Mucosa of descending colon (tissue), 3 donors: ENCODE measurements around the gene SOX15. TPM values are rescaled to one million over a fixed set of nuclear protein-coding genes. Genes with fewer than 3 reads are reported as not detected.

Experiments used
- ATAC-seq: fragments of 200-7000 bp; cut with Tn5 transposase; one replicate; pipeline ENCODE4 v1.9.1; 2020; ENCODE audit warnings: mild to moderate bottlenecking, moderate library complexity
- DNase-seq, 3 donors: peaks; one replicate each; pipeline ENCODE4 v3.0.0-alpha.2; 2020
- H3K36me3 ChIP-seq: fragments of 200-600 bp; one replicate; pipeline ENCODE4 v1.8.0; 2021; ENCODE audit warnings: low read depth, mild to moderate bottlenecking
- H3K4me1 ChIP-seq: fragments of 200-600 bp; one replicate; pipeline ENCODE4 v1.8.0; 2021; ENCODE audit warnings: low read depth, mild to moderate bottlenecking
- H3K4me3 ChIP-seq: fragments of 200-600 bp; one replicate; pipeline ENCODE4 v1.8.0; 2021; ENCODE audit warnings: mild to moderate bottlenecking
- H3K9me3 ChIP-seq: fragments of 200-600 bp; one replicate; pipeline ENCODE4 v1.8.0; 2021; ENCODE audit warnings: mild to moderate bottlenecking
- intact Hi-C, 2 donors: fragments of 100-400 bp; cut with DNase I in 1 of 2; cut with micrococcal nuclease in 1 of 2; formaldehyde crosslinking; loops; one replicate each; pipeline versions ENCODE4 v1.11.0 to v1.11.1; 2022; cut with DNase I, micrococcal nuclease
- long read RNA-seq, 2 donors: library from polyadenylated mRNA; unstranded; transcript quantifications; one replicate each; pipeline ENCODE4 v2.0.0, GENCODE V29; 2019 to 2021
- total RNA-seq, 3 donors: library from RNA; stranded (reverse); fragmentation: NEBNext Ultra II Directional in 2 of 3; extraction: Animal tissue kit (Norgen Biotek cat#: 25700) in 2 of 3; gene quantifications; one replicate each; pipeline versions ENCODE4 v1.2.1 to v1.2.4, GENCODE V29; 2021 to 2023
- TF ChIP-seq, protein P1 (sequence below): fragments of 200-600 bp; IDR thresholded peaks from one replicate; pipeline ENCODE4 v1.8.0; 2022; ENCODE audit warnings: antibody characterized with exemption, mild to moderate bottlenecking
- donor health status: DM: no; HTN: no; CAD: no; lungs with moderate emphysema.
- donor health status: DM: no; HTN: no; CAD: no.
- donor health status: DM: no; HTN: yes; CAD: no.

The SOX15 gene
- 1 to 10 TPM in 1 of 3 donors, under 1 TPM in 2; 0.38 to 4.4 (median 0.41) TPM for total RNA-seq
- long read RNA-seq, donor 1, transcript SOX15-201 (2 exons, 1,396 nt): major isoform, 11 of 13 reads
- long read RNA-seq, donor 1, partial matches to known transcripts: 0 of 13 reads
- long read RNA-seq, donor 1, other reads (novel, unspliced or antisense): 0 of 13 reads
- long read RNA-seq, donor 2: 0 reads

DNA sequence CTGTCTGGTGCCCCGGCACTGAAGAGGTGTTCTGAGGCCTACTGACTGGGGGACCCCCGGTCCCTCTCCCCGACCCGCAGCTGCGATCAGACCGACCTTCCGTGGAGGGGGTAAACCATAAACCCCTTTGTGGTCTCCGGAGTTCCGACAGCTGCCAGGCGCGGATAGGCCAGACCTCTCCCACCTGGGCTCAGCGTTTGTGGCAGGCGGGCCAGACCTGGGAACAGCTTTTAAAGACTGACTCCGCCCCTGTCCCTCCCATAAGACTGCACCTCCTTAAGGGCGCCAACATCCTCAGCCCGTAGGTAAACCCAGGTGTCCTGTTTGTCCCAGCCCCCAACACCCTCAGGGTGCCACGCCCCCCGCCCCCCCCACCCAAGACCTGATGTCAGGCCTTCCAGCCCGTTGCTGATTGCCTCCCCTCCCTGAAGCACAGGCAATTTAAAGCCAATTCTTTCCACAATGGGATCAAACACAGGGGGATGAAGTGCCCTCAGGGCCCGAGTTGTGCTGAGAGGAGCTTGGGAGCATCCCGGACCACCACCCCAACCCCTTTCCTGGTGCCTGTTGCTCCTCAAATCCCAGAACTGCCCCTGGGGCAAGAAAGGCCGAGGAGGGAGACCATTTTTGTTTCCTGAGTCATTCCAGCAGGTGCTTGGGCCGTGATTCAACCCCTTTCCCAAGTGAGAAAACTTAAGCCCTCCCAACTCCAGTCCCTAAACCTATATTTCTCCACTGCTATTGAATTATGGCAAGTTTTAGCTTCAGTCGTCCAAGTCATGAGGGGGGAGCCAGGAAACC, at the start of gene SOX15:
Gene SOX15 (minus strand): TSS at position 204 of the 801 bp plus-strand sequence. CDS start 418 bp downstream, outside the sequence.
- peaks cover 6% of the 10 kb centered on the region for H3K4me1 ChIP-seq
- peak within 1 kb of the TSS; percentile 6 for H3K4me3 ChIP-seq
- ATAC-seq (peak; percentile 5), DNase-seq (no peak)
- intact Hi-C loops: no loop called here
- no peaks in the 10 kb centered on the region for H3K9me3 ChIP-seq
- TF ChIP-seq, protein P1, sequence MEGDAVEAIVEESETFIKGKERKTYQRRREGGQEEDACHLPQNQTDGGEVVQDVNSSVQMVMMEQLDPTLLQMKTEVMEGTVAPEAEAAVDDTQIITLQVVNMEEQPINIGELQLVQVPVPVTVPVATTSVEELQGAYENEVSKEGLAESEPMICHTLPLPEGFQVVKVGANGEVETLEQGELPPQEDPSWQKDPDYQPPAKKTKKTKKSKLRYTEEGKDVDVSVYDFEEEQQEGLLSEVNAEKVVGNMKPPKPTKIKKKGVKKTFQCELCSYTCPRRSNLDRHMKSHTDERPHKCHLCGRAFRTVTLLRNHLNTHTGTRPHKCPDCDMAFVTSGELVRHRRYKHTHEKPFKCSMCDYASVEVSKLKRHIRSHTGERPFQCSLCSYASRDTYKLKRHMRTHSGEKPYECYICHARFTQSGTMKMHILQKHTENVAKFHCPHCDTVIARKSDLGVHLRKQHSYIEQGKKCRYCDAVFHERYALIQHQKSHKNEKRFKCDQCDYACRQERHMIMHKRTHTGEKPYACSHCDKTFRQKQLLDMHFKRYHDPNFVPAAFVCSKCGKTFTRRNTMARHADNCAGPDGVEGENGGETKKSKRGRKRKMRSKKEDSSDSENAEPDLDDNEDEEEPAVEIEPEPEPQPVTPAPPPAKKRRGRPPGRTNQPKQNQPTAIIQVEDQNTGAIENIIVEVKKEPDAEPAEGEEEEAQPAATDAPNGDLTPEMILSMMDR: no peak
- H3K36me3 ChIP-seq: peaks cover 15% of the 10 kb centered on the region

DNA sequence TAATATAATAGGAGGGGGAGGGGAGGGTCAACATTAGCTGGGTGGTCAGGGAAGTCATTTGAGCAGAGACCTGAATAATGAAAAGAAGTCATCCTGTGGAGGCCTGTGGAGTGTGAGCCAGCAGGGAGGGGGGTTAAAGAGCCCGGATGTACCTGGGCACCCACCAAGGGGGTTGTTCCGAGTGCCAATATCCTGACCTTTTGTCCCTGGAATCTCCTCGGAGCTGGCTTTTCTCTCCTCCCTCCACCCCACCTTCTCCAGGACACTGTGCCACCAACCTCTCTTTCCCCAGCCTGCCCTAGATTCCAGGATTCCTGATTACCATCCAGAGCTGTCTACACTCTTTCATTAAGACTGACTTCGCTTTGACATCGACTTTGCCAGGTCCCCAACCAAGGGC, 46.3 kb upstream of the SOX15 start:
- no peak for ATAC-seq
- intact Hi-C loops: loop anchor here in 1 of 2 donors (10.0 kb wide), 1 partner anchor 49 kb away; the partner anchor contains the start of genes TP53 and WRAP53
- Histone ChIP-seq H3K4me1 (no peaks in the 10 kb centered on the region), H3K9me3 (no peaks in the 10 kb centered on the region), H3K4me3 (no peak overlapping the region), H3K36me3 (no peaks in the 10 kb centered on the region)
- DNase-seq: no peak
- TF ChIP-seq, protein P1: no peak

DNA sequence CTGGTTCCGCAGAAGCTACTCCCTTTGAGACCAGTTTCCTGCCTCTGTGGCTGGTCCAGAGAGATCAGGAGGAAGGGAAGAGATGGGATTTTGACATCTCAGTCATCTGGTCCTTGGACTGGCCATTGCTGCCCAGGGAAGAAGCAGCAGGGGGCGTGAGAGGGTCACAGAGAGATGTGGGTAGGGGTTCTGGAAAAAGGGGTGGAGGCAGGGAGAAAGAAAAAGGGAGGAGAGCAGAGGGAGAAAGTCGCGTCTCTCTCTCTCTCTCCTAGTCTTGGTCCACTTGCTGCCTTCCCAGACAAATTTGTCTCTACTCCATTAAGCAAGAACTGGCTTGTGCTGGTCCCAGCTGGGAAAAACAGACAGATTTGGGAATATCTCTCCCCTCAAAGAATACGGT, 44.5 kb upstream of the SOX15 start:
- ATAC-seq (no peak), DNase-seq (peak in 2 of 3 donors; percentile 51 to 61)
- no peaks in the 10 kb centered on the region for H3K9me3 ChIP-seq
- H3K4me1 ChIP-seq: peaks cover 3% of the 10 kb centered on the region
- intact Hi-C loops: loop anchor here in 1 of 2 donors (10.0 kb wide), 1 partner anchor 50 kb away; the partner anchor contains the start of genes TP53 and WRAP53
- H3K36me3 ChIP-seq: no peaks in the 10 kb centered on the region
- no peak overlapping the region for H3K4me3 ChIP-seq
- TF ChIP-seq, protein P1: no peak

DNA sequence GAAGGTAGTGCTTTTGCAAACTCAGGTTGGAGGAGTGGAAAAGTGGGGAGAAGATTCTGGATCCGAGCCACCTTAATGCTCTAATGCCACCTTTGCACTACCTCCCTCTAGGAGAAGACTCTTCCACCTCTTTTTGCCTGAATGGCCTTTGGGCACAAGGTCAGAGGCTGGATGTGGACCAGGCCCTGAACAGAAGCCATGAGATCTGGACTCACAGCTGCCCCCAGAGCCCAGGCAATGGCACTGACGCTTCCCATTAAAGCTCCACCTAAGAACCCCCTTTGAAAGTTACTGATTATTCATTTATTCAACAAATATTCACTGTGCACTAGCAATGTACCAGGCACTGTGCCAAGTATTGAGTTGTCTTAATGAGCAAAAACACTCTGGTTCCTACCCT, 43.2 kb upstream of the SOX15 start:
- no peaks in the 10 kb centered on the region for H3K9me3 ChIP-seq
- no peaks in the 10 kb centered on the region for H3K36me3 ChIP-seq
- no peak for DNase-seq
- TF ChIP-seq, protein P1: no peak
- H3K4me3 ChIP-seq: no peak overlapping the region
- H3K4me1 ChIP-seq: peaks cover 3% of the 10 kb centered on the region
- no peak for ATAC-seq
- intact Hi-C loops: loop anchor here in 1 of 2 donors (10.0 kb wide), 1 partner anchor 52 kb away; the partner anchor contains the start of genes TP53 and WRAP53

DNA sequence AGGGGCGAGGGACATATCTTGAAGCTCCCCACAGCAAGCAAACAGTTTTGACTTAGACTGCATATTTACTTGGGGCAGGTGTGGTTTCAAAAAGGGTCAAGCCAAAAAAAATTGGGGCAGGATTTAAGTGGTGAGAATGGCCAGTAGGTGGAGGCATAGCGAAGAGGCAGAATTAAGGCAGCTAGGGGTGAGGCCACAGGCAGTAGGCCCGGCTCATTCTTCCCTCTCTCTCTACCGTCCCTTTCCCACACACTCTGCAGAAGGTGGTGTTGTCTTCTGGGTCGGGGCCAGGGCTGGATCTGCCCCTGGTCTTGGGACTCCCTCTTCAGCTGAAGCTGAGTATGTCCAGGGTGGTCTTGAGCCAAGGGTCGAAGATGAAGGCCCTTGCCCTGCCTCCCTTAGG, 42.6 kb upstream of the SOX15 start:
- no peak overlapping the region for H3K4me3 ChIP-seq
- H3K4me1 ChIP-seq: peaks cover 3% of the 10 kb centered on the region
- H3K36me3 ChIP-seq: no peaks in the 10 kb centered on the region
- intact Hi-C loops: loop anchor here in 1 of 2 donors (10.0 kb wide), 1 partner anchor 52 kb away; the partner anchor contains the start of genes TP53 and WRAP53
- ATAC-seq (peak; percentile 52), DNase-seq (peak in 1 of 3 donors; percentile 52)
- TF ChIP-seq, protein P1: peak; percentile 16
- no peaks in the 10 kb centered on the region for H3K9me3 ChIP-seq
